DOHH2 (cell line): ENCODE results near the gene ROR2.

Source experiments
- H3F3A ChIP-seq: fragments of 200-600 bp; sonication (generic), shearing (Covaris generic); 2 replicates; pipeline ENCODE4 v1.6.0; 2016; ENCODE audit warnings: antibody characterized with exemption, mild to moderate bottlenecking; ENCODE audit not compliant: control insufficient read depth, insufficient read depth
- H3K27ac ChIP-seq: fragments of 200-600 bp; sonication (generic); 2 replicates; pipeline ENCODE4 v1.5.1; 2014; ENCODE audit warnings: low read depth, mild to moderate bottlenecking, low read length, moderate library complexity
- H3K27me3 ChIP-seq: fragments of 200-600 bp; sonication (generic); 2 replicates; pipeline ENCODE4 v1.6.1; 2014; ENCODE audit warnings: mild to moderate bottlenecking, low read length, mixed read lengths; ENCODE audit not compliant: control insufficient read depth
- H3K36me3 ChIP-seq: fragments of 200-600 bp; sonication (generic); 2 replicates; pipeline ENCODE4 v1.6.1; 2014; ENCODE audit warnings: mild to moderate bottlenecking, low read length, moderate library complexity, mixed read lengths; ENCODE audit not compliant: control insufficient read depth
- H3K4me1 ChIP-seq: fragments of 200-600 bp; sonication (generic); 2 replicates; pipeline ENCODE4 v1.6.1; 2014; ENCODE audit warnings: mild to moderate bottlenecking, low read length, mixed read lengths; ENCODE audit not compliant: control insufficient read depth
- H3K4me2 ChIP-seq: fragments of 200-600 bp; sonication (generic); 2 replicates; pipeline ENCODE4 v1.6.0; 2014; ENCODE audit warnings: mild to moderate bottlenecking, low read length, moderate library complexity
- H3K4me3 ChIP-seq: fragments of 200-600 bp; sonication (generic); 2 replicates; pipeline ENCODE4 v1.5.1; 2014; ENCODE audit warnings: mild to moderate bottlenecking, low read length, mixed read lengths
- H3K79me2 ChIP-seq: fragments of 200-600 bp; sonication (generic); 2 replicates; pipeline ENCODE4 v1.6.1; 2014; ENCODE audit warnings: mild to moderate bottlenecking, low read length, mixed read lengths; ENCODE audit not compliant: control insufficient read depth
- H3K9me2 ChIP-seq: fragments of 200-600 bp; sonication (generic); replicated peaks from 2 replicates; pipeline ENCODE4 v1.6.1; 2014; ENCODE audit warnings: mild to moderate bottlenecking, low read length, mixed read lengths; ENCODE audit not compliant: control insufficient read depth
- H3K9me3 ChIP-seq: fragments of 200-600 bp; sonication (generic); 2 replicates; pipeline ENCODE4 v1.6.1; 2014; ENCODE audit warnings: antibody characterized with exemption, low read length, mixed read lengths; ENCODE audit not compliant: control insufficient read depth, insufficient read depth
- H4K20me1 ChIP-seq: fragments of 200-600 bp; sonication (generic); 2 replicates; pipeline ENCODE4 v1.6.0; 2014; ENCODE audit warnings: low read depth, mild to moderate bottlenecking, antibody characterized with exemption, low read length, moderate library complexity; ENCODE audit not compliant: control insufficient read depth, insufficient read depth
- CTCF ChIP-seq: fragments of 200-600 bp; sonication (generic); IDR thresholded peaks from one replicate; pipeline ENCODE4 v1.5.1; 2014; ENCODE audit warnings: antibody characterized with exemption, mild to moderate bottlenecking, low read depth, low read length; ENCODE audit not compliant: poor library complexity, severe bottlenecking
- EZH2phosphoT487 ChIP-seq: fragments of 200-600 bp; sonication (generic); IDR thresholded peaks from 2 replicates; pipeline ENCODE4 v1.6.1; 2017; ENCODE audit warnings: borderline replicate concordance, mild to moderate bottlenecking, antibody characterized with exemption, low read length, moderate library complexity, mixed read lengths

The ROR2 gene

GRCh38 chr9:91720313-91720712, 229.7 kb downstream of the ROR2 start:
- H3K9me2 ChIP-seq: no peaks in the 10 kb centered on the region
- peak overlapping the region; percentile 31 for H3K4me2 ChIP-seq
- 0 out of 2 replicates have a peak, but pooled peaks cover 3% of the 10 kb centered on the region for H3F3A ChIP-seq
- no peaks in the 10 kb centered on the region for H3K9me3 ChIP-seq
- peaks cover 12% of the 10 kb centered on the region for H3K4me1 ChIP-seq
- H4K20me1 ChIP-seq: no peaks in the 10 kb centered on the region
- H3K79me2 ChIP-seq: no peaks in the 10 kb centered on the region
- no peaks in the 10 kb centered on the region for H3K36me3 ChIP-seq
- H3K27ac ChIP-seq: no peak overlapping the region
- H3K4me3 ChIP-seq: no peak overlapping the region
- peaks cover 14% of the 10 kb centered on the region for H3K27me3 ChIP-seq
- TF ChIP-seq EZH2phosphoT487 (no peak), CTCF (no peak)

- Histone ChIP-seq H3K4me3 (no peak overlapping the region), H3K9me2 (no peaks in the 10 kb centered on the region), H3K27ac (no peak overlapping the region), H3F3A (0 out of 2 replicates have a peak, but pooled peaks cover 3% of the 10 kb centered on the region), H3K27me3 (peaks cover 14% of the 10 kb centered on the region), H4K20me1 (no peaks in the 10 kb centered on the region), H3K36me3 (no peaks in the 10 kb centered on the region), H3K4me2 (no peak overlapping the region), H3K79me2 (no peaks in the 10 kb centered on the region), H3K9me3 (no peaks in the 10 kb centered on the region), H3K4me1 (peaks cover 12% of the 10 kb centered on the region)
- TF ChIP-seq EZH2phosphoT487 (no peak), CTCF (no peak)
Observed at GRCh38 chr9:91718071-91718470, 232.0 kb downstream of the ROR2 start.

- Histone ChIP-seq H3K36me3 (no peaks in the 10 kb centered on the region), H3K4me2 (no peak overlapping the region), H3K4me1 (peaks cover 18% of the 10 kb centered on the region), H3F3A (0 out of 2 replicates have a peak, but pooled peaks cover 3% of the 10 kb centered on the region), H4K20me1 (no peaks in the 10 kb centered on the region), H3K27ac (no peak overlapping the region), H3K4me3 (no peak overlapping the region), H3K9me2 (no peaks in the 10 kb centered on the region), H3K27me3 (peaks cover 14% of the 10 kb centered on the region), H3K9me3 (peaks cover under 1% of the 10 kb centered on the region; the same call in 1 of the 2 replicates), H3K79me2 (no peaks in the 10 kb centered on the region)
- TF ChIP-seq CTCF: no peak
- TF ChIP-seq EZH2phosphoT487: no peak
Observed at GRCh38 chr9:91716815-91717214, 233.2 kb downstream of the ROR2 start.

GRCh38 chr9:91716239-91716638, 233.8 kb downstream of the ROR2 start:
- H3K79me2 ChIP-seq: no peaks in the 10 kb centered on the region

More at GRCh38 chr9:91716239-91716638, 233.8 kb downstream of the ROR2 start:
- H3K9me2 ChIP-seq: no peaks in the 10 kb centered on the region
- no peaks in the 10 kb centered on the region for H3K36me3 ChIP-seq
- no peak overlapping the region for H3K4me2 ChIP-seq
- no peak overlapping the region for H3K27ac ChIP-seq
- 0 out of 2 replicates have a peak, but pooled peaks cover 3% of the 10 kb centered on the region for H3F3A ChIP-seq
- peaks cover 13% of the 10 kb centered on the region for H3K27me3 ChIP-seq
- no peaks in the 10 kb centered on the region for H4K20me1 ChIP-seq
- peaks cover 6% of the 10 kb centered on the region; the same call in 1 of the 2 replicates for H3K9me3 ChIP-seq
- no peak overlapping the region for H3K4me3 ChIP-seq
- TF ChIP-seq EZH2phosphoT487: no peak
- TF ChIP-seq CTCF: no peak
- peaks cover 20% of the 10 kb centered on the region for H3K4me1 ChIP-seq
